Nephron progenitor cell (in vitro differentiated cells): ENCODE measurements around the gene LRRC8E.

Experiments used
- DNase-seq: peaks from one replicate; pipeline ENCODE4 v3.0.0; 2021
- H3K27ac Mint-ChIP-seq: 2 replicates; pipeline ENCODE4 v1.8.0; 2021; ENCODE audit warnings: mild to moderate bottlenecking, moderate library complexity, mixed read lengths
- H3K27me3 Mint-ChIP-seq: 2 replicates; pipeline ENCODE4 v1.8.0; 2021; ENCODE audit warnings: mild to moderate bottlenecking, low read depth, mixed read lengths; ENCODE audit not compliant: poor library complexity
- H3K36me3 Mint-ChIP-seq: 2 replicates; pipeline ENCODE4 v1.8.0; 2021; ENCODE audit warnings: low read depth, mixed read lengths
- H3K4me1 Mint-ChIP-seq: 2 replicates; pipeline ENCODE4 v1.8.0; 2021; ENCODE audit warnings: mixed read lengths
- H3K4me3 Mint-ChIP-seq: 2 replicates; pipeline ENCODE4 v1.8.0; 2021; ENCODE audit warnings: mild to moderate bottlenecking, moderate library complexity, mixed read lengths
- H3K9me3 Mint-ChIP-seq: 2 replicates; pipeline ENCODE4 v1.8.0; 2021; ENCODE audit warnings: mild to moderate bottlenecking, moderate library complexity, mixed read lengths
- TF ChIP-seq, protein P1 (sequence below): fragments of 200-600 bp; sonication (generic); IDR thresholded peaks from 2 replicates; pipeline ENCODE4 v1.5.0; 2021; ENCODE audit warnings: antibody characterized with exemption

The LRRC8E gene

GRCh38 chr19:7898967-7899366 lies 10.7 kb downstream of the LRRC8E start:
- peaks cover 37% of the 10 kb centered on the region for H3K27me3 Mint-ChIP-seq
- TF ChIP-seq, protein P1, sequence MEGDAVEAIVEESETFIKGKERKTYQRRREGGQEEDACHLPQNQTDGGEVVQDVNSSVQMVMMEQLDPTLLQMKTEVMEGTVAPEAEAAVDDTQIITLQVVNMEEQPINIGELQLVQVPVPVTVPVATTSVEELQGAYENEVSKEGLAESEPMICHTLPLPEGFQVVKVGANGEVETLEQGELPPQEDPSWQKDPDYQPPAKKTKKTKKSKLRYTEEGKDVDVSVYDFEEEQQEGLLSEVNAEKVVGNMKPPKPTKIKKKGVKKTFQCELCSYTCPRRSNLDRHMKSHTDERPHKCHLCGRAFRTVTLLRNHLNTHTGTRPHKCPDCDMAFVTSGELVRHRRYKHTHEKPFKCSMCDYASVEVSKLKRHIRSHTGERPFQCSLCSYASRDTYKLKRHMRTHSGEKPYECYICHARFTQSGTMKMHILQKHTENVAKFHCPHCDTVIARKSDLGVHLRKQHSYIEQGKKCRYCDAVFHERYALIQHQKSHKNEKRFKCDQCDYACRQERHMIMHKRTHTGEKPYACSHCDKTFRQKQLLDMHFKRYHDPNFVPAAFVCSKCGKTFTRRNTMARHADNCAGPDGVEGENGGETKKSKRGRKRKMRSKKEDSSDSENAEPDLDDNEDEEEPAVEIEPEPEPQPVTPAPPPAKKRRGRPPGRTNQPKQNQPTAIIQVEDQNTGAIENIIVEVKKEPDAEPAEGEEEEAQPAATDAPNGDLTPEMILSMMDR: no peak
- peaks cover 14% of the 10 kb centered on the region for H3K4me1 Mint-ChIP-seq
- H3K9me3 Mint-ChIP-seq: no peaks in the 10 kb centered on the region
- no peak for DNase-seq
- no peak overlapping the region for H3K27ac Mint-ChIP-seq
- no peaks in the 10 kb centered on the region for H3K36me3 Mint-ChIP-seq
- no peak overlapping the region for H3K4me3 Mint-ChIP-seq

DNA sequence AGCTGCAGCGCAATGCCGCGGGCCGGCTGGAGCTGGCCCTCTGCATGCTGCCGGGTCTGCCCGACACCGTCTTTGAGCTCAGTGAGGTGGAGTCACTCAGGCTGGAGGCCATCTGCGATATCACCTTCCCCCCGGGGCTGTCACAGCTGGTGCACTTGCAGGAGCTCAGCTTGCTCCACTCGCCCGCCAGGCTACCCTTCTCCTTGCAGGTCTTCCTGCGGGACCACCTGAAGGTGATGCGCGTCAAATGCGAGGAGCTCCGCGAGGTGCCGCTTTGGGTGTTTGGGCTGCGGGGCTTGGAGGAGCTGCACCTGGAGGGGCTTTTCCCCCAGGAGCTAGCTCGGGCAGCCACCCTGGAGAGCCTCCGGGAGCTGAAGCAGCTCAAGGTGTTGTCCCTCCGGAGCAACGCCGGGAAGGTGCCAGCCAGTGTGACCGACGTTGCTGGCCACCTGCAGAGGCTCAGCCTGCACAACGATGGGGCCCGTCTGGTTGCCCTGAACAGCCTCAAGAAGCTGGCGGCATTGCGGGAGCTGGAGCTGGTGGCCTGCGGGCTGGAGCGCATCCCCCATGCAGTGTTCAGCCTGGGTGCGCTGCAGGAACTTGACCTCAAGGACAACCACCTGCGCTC lies 11.6 kb downstream of the LRRC8E start:
- Mint-ChIP-seq H3K27ac (no peak overlapping the region), H3K9me3 (no peaks in the 10 kb centered on the region), H3K4me1 (peaks cover 19% of the 10 kb centered on the region), H3K4me3 (no peak overlapping the region), H3K27me3 (peaks cover 29% of the 10 kb centered on the region), H3K36me3 (no peaks in the 10 kb centered on the region)
- no peak for DNase-seq
- TF ChIP-seq, protein P1: no peak

DNA sequence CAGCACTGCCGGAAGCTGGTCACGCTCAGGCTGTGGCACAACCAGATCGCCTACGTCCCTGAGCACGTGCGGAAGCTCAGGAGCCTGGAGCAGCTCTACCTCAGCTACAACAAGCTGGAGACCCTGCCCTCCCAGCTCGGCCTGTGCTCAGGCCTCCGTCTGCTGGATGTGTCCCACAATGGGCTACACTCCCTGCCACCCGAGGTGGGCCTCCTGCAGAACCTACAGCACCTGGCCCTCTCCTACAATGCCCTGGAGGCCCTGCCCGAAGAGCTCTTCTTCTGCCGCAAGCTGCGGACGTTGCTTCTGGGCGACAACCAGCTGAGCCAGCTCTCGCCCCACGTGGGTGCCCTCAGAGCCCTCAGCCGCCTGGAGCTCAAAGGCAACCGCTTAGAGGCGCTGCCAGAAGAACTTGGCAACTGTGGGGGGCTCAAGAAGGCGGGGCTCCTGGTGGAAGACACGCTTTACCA lies 12.1 kb downstream of the LRRC8E start:
- TF ChIP-seq, protein P1: no peak
- no peak for DNase-seq
- H3K9me3 Mint-ChIP-seq: no peaks in the 10 kb centered on the region
- no peak overlapping the region for H3K4me3 Mint-ChIP-seq
- no peaks in the 10 kb centered on the region for H3K36me3 Mint-ChIP-seq
- peaks cover 25% of the 10 kb centered on the region for H3K4me1 Mint-ChIP-seq
- no peak overlapping the region for H3K27ac Mint-ChIP-seq
- peaks cover 29% of the 10 kb centered on the region for H3K27me3 Mint-ChIP-seq

DNA sequence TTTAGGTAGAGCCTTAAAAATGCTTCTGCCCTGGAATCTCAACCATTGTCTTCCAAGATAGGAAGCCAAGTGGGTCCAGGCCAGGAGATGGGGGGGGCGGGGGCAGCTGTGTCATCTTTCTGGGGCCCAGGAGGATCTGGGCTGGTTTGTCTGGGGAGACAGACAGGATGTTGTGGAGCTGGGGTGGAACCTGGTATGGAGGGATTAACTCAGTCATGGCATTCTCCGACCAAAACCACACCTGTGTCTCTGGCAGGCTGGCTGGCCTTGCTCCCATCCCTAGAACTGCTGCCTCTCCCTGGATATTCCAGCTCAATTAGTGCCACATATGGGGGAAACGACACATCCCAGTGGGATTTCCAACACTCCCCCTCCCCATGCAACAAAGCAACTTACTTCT lies 12.6 kb downstream of the LRRC8E start:
- no peaks in the 10 kb centered on the region for H3K36me3 Mint-ChIP-seq
- TF ChIP-seq, protein P1: no peak
- no peak overlapping the region for H3K27ac Mint-ChIP-seq
- no peak overlapping the region for H3K4me3 Mint-ChIP-seq
- peaks cover 33% of the 10 kb centered on the region for H3K27me3 Mint-ChIP-seq
- no peak for DNase-seq
- H3K9me3 Mint-ChIP-seq: no peaks in the 10 kb centered on the region
- H3K4me1 Mint-ChIP-seq: peaks cover 30% of the 10 kb centered on the region

DNA sequence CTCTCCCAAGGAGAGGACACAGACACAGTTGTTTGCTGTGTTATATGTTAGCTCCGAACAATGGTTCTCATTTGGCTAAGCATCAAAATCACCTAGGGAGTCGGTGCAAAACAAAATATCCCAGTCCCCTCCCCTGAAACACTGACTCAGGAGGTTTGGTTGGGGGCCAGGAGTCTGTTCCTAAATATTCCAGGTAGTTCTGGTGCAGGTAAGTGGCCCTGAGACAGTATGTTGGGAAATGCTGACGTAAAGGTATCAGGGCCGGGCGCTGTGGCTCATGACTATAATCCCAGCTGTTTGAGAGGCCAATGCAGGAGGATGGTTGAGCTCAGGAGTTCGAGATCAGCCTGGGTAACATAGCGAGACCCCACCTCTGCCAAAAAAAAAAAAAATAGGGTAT lies 13.0 kb downstream of the LRRC8E start:
- peaks cover 33% of the 10 kb centered on the region for H3K4me1 Mint-ChIP-seq
- H3K4me3 Mint-ChIP-seq: no peak overlapping the region
- no peak overlapping the region for H3K27ac Mint-ChIP-seq
- no peaks in the 10 kb centered on the region for H3K9me3 Mint-ChIP-seq
- TF ChIP-seq, protein P1: no peak
- H3K36me3 Mint-ChIP-seq: no peaks in the 10 kb centered on the region
- DNase-seq: no peak
- peaks cover 33% of the 10 kb centered on the region for H3K27me3 Mint-ChIP-seq

GRCh38 chr19:7902796-7903243 lies 14.5 kb downstream of the LRRC8E start:
- TF ChIP-seq, protein P1: no peak
- DNase-seq: no peak
- peak overlapping the region; percentile 83 for H3K4me3 Mint-ChIP-seq
- H3K27ac Mint-ChIP-seq: peak overlapping the region; percentile 90
- H3K4me1 Mint-ChIP-seq: peaks cover 33% of the 10 kb centered on the region
- H3K9me3 Mint-ChIP-seq: no peaks in the 10 kb centered on the region
- no peaks in the 10 kb centered on the region for H3K36me3 Mint-ChIP-seq
- peaks cover 33% of the 10 kb centered on the region for H3K27me3 Mint-ChIP-seq
